Ascending aorta (tissue), 2 donors: ENCODE measurements around the gene BCL2L14. TPM values are rescaled to one million over a fixed set of nuclear protein-coding genes. Genes with fewer than 3 reads are reported as not detected.

Source experiments
- DNase-seq, 2 donors: peaks; one replicate each; pipeline ENCODE4 v3.0.0-alpha.2; 2019; ENCODE audit warnings: low spot score in 2 of 2
- H3K27ac ChIP-seq, 2 donors: fragments of 200-600 bp; sonication (generic); one replicate each; pipeline ENCODE4 v1.5.1; 2016 to 2017; ENCODE audit warnings: mild to moderate bottlenecking in 1 of 2
- H3K27me3 ChIP-seq: fragments of 200-600 bp; sonication (generic); one replicate; pipeline ENCODE4 v1.5.1; 2017
- H3K36me3 ChIP-seq, 2 donors: fragments of 200-600 bp; sonication (generic); one replicate each; pipeline ENCODE4 v1.5.1; 2016
- H3K4me1 ChIP-seq, 2 donors: fragments of 200-600 bp; sonication (generic); one replicate each; pipeline ENCODE4 v1.5.1; 2016 to 2017; ENCODE audit warnings: mild to moderate bottlenecking in 1 of 2
- H3K4me3 ChIP-seq, 2 donors: fragments of 200-600 bp; sonication (generic); one replicate each; pipeline ENCODE4 v1.5.1; 2016 to 2017; ENCODE audit warnings: mild to moderate bottlenecking in 1 of 2
- H3K9me3 ChIP-seq, 2 donors: fragments of 200-600 bp; sonication (generic); one replicate each; pipeline ENCODE4 v1.5.1; 2016
- CTCF ChIP-seq, 3 experiments: fragments of 200-600 bp in 2 of 3; fragments of 450-650 bp in 1 of 3; sonication (generic) in 2 of 3; IDR thresholded peaks; one replicate each; pipeline ENCODE4 v1.5.1; 2016 to 2019; ENCODE audit warnings: antibody characterized with exemption in 3 of 3, mild to moderate bottlenecking in 1 of 3, moderate library complexity in 1 of 3
- intact Hi-C: fragments of 100-400 bp; cut with DNase I; formaldehyde crosslinking; loops from one replicate; pipeline ENCODE4 v1.15.1; 2023
- total RNA-seq: library from RNA; depleted of rRNA; stranded (reverse); fragments of >200 nt; gene quantifications from one replicate; pipeline ENCODE4 v1.1.0, GENCODE V29; 2016

The BCL2L14 gene
- total RNA-seq, 1 donor from 2014 or later, result not detected

GRCh38 chr12:12115514-12115913 lies 44.8 kb downstream of the BCL2L14 start:
- peaks cover 0 to 5% of the 10 kb centered on the region in 2 donors for H3K36me3 ChIP-seq
- no peaks in the 10 kb centered on the region for H3K27me3 ChIP-seq
- no peaks in the 10 kb centered on the region for H3K4me1 ChIP-seq
- intact Hi-C loops, result no loop called here
- H3K27ac ChIP-seq, result no peak overlapping the region
- H3K9me3 ChIP-seq, result no peaks in the 10 kb centered on the region
- no peak for DNase-seq
- no peak for TF ChIP-seq CTCF (IDR thresholded peaks at IDR 0.05)
- no peak overlapping the region for H3K4me3 ChIP-seq

- intact Hi-C loops, result no loop called here
- Histone ChIP-seq H3K9me3 (no peaks in the 10 kb centered on the region), H3K27me3 (no peaks in the 10 kb centered on the region), H3K4me1 (no peaks in the 10 kb centered on the region), H3K4me3 (no peak overlapping the region), H3K36me3 (peaks cover 6 to 15% of the 10 kb centered on the region in 2 donors), H3K27ac (no peak overlapping the region)
- no peak for DNase-seq
- TF ChIP-seq CTCF (IDR thresholded peaks at IDR 0.05), result no peak
Observed at GRCh38 chr12:12116677-12117076, 45.9 kb downstream of the BCL2L14 start.

GRCh38 chr12:12121061-12121460 lies 50.3 kb downstream of the BCL2L14 start:
- no peak overlapping the region for H3K4me3 ChIP-seq
- no peaks in the 10 kb centered on the region for H3K4me1 ChIP-seq
- H3K27ac ChIP-seq, result no peak overlapping the region
- intact Hi-C loops, result no loop called here
- no peak for DNase-seq
- H3K27me3 ChIP-seq, result no peaks in the 10 kb centered on the region
- H3K36me3 ChIP-seq, result peaks cover 21 to 42% of the 10 kb centered on the region in 2 donors
- TF ChIP-seq CTCF (IDR thresholded peaks at IDR 0.05), result no peak
- no peaks in the 10 kb centered on the region for H3K9me3 ChIP-seq

- Histone ChIP-seq H3K27ac (peak overlapping the region; percentile 37 to 50), H3K27me3 (no peaks in the 10 kb centered on the region), H3K36me3 (peaks cover 25 to 52% of the 10 kb centered on the region in 2 donors), H3K9me3 (no peaks in the 10 kb centered on the region), H3K4me3 (no peak overlapping the region), H3K4me1 (no peaks in the 10 kb centered on the region)
- TF ChIP-seq CTCF (IDR thresholded peaks at IDR 0.05), result no peak
- DNase-seq, result no peak
- intact Hi-C loops, result no loop called here
Observed at GRCh38 chr12:12123036-12123604, 52.4 kb downstream of the BCL2L14 start.

- DNase-seq, result no peak
- no peaks in the 10 kb centered on the region for H3K9me3 ChIP-seq
- no peak overlapping the region for H3K27ac ChIP-seq
- no peaks in the 10 kb centered on the region for H3K4me1 ChIP-seq
- no peaks in the 10 kb centered on the region for H3K27me3 ChIP-seq
- TF ChIP-seq CTCF (IDR thresholded peaks at IDR 0.05), result no peak
- no peak overlapping the region for H3K4me3 ChIP-seq
- H3K36me3 ChIP-seq, result peaks cover 26 to 61% of the 10 kb centered on the region in 2 donors
- intact Hi-C loops, result no loop called here
Observed at GRCh38 chr12:12126551-12126950, 55.8 kb downstream of the BCL2L14 start.

DNA sequence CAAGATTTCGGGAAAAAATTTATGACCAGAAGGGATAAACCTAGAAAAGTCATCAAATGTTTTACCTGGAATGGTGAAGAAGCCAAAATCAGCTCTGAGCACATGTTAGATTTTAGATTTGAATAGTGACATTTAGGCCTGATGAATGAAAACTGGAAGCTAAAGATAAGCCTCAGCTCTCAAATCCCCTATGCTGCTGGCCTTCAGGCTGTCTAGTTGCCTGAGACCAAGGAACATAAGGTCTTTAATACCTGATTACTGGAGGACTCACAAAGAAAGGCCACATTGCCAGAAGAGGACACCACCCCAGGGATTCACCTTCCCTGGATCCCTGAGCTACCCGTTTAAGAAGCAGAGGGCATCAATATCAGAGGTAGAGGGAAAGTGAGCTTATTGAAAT lies 56.6 kb downstream of the BCL2L14 start:
- intact Hi-C loops, result no loop called here
- Histone ChIP-seq H3K27ac (no peak overlapping the region), H3K9me3 (no peaks in the 10 kb centered on the region), H3K4me3 (no peak overlapping the region), H3K36me3 (peaks cover 26 to 63% of the 10 kb centered on the region in 2 donors), H3K4me1 (no peaks in the 10 kb centered on the region), H3K27me3 (no peaks in the 10 kb centered on the region)
- no peak for TF ChIP-seq CTCF (IDR thresholded peaks at IDR 0.05)
- DNase-seq, result no peak
